Fibroblast of lung (primary cell): ENCODE data around the gene ECE2.

Experiments used
- EZH2 ChIP-seq: IDR thresholded peaks from 2 replicates; pipeline ENCODE4 v1.5.1; 2012; ENCODE audit warnings: low read length, control low read depth, mild to moderate bottlenecking; ENCODE audit errors: missing control alignments
- TF ChIP-seq, protein P1 (sequence below), 2 donors: IDR thresholded peaks in 1 of 2; conservative IDR thresholded peaks in 1 of 2; 1 replicate in 1 of 2; 2 replicates in 1 of 2; pipeline ENCODE4 v1.5.1; 2011 to 2012; ENCODE audit warnings: low read length in 2 of 2, control low read depth in 1 of 2, inconsistent platforms in 1 of 2, low read depth in 1 of 2, mild to moderate bottlenecking in 1 of 2

GRCh38 chr3:184236636-184237035, 39.2 kb upstream of the ECE2 start:
- TF ChIP-seq EZH2, result no peak
- TF ChIP-seq, protein P1, sequence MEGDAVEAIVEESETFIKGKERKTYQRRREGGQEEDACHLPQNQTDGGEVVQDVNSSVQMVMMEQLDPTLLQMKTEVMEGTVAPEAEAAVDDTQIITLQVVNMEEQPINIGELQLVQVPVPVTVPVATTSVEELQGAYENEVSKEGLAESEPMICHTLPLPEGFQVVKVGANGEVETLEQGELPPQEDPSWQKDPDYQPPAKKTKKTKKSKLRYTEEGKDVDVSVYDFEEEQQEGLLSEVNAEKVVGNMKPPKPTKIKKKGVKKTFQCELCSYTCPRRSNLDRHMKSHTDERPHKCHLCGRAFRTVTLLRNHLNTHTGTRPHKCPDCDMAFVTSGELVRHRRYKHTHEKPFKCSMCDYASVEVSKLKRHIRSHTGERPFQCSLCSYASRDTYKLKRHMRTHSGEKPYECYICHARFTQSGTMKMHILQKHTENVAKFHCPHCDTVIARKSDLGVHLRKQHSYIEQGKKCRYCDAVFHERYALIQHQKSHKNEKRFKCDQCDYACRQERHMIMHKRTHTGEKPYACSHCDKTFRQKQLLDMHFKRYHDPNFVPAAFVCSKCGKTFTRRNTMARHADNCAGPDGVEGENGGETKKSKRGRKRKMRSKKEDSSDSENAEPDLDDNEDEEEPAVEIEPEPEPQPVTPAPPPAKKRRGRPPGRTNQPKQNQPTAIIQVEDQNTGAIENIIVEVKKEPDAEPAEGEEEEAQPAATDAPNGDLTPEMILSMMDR (conservative IDR thresholded peaks at IDR 0.05 in 1 of 2, IDR thresholded peaks at IDR 0.05 in 1 of 2; ENCODE audit: low read depth in 1 of 2, low read length in 2 of 2), result no peak
